A673 (cell line): ENCODE results near the gene B3GALT6. TPM values are rescaled to one million over a fixed set of nuclear protein-coding genes. Genes with fewer than 3 reads are reported as not detected.

Source experiments
- BruUV-seq: library from RNA; stranded (reverse); fragments of 400-500 nt; replicated peaks from 2 replicates; lab custom pipeline; 2021; lab: Mats Ljungman, UMichigan
- CTCF ChIA-PET: fragments of 300-600 bp; sonication (Branson Sonifier 250); formaldehyde crosslinking; loops from one replicate; lab custom pipeline; 2022; ENCODE audit warnings: antibody characterized with exemption; lab: Charles Lee
- POLR2A ChIA-PET: fragments of 300-600 bp; sonication (Branson Sonifier 250); formaldehyde crosslinking; loops from one replicate; lab custom pipeline; 2022; ENCODE audit warnings: antibody characterized with exemption; ENCODE audit not compliant: low non-redundant PET; lab: Charles Lee
- DNase-seq: peaks from one replicate; pipeline ENCODE4 v3.0.0-alpha.2; 2015; ENCODE audit warnings: low spot score
- H3K27ac ChIP-seq: fragments of 200-600 bp; sonication (generic); 2 replicates; pipeline ENCODE4 v1.5.1; 2016; ENCODE audit warnings: mixed run types, low read depth, mild to moderate bottlenecking, mixed read lengths, antibody characterized with exemption, low read length; ENCODE audit not compliant: poor library complexity, severe bottlenecking
- H3K27me3 ChIP-seq: fragments of 200-600 bp; sonication (generic); replicated peaks from 2 replicates; pipeline ENCODE4 v1.6.1; 2017; ENCODE audit warnings: mixed run types, low read depth, mild to moderate bottlenecking, mixed read lengths, antibody characterized with exemption, low read length; ENCODE audit not compliant: insufficient read depth, poor library complexity
- H3K36me3 ChIP-seq: fragments of 200-600 bp; sonication (generic); 2 replicates; pipeline ENCODE4 v1.6.1; 2016; ENCODE audit warnings: mixed run types, mild to moderate bottlenecking, mixed read lengths, antibody characterized with exemption, low read length; ENCODE audit not compliant: insufficient read depth, poor library complexity, severe bottlenecking
- H3K4me1 ChIP-seq: fragments of 200-600 bp; sonication (generic); 2 replicates; pipeline ENCODE4 v1.6.1; 2017; ENCODE audit warnings: mixed run types, mild to moderate bottlenecking, mixed read lengths, antibody characterized with exemption, low read length; ENCODE audit not compliant: insufficient read depth, poor library complexity, severe bottlenecking
- H3K4me3 ChIP-seq: fragments of 200-600 bp; sonication (generic); 2 replicates; pipeline ENCODE4 v1.5.1; 2016; ENCODE audit warnings: low read depth, mixed run types, mild to moderate bottlenecking, mixed read lengths, low read length; ENCODE audit not compliant: poor library complexity, severe bottlenecking
- H3K9me3 ChIP-seq: fragments of 200-600 bp; sonication (generic); 2 replicates; pipeline ENCODE4 v1.6.1; 2016; ENCODE audit warnings: mixed run types, low read depth, mild to moderate bottlenecking, mixed read lengths, antibody characterized with exemption, low read length; ENCODE audit not compliant: poor library complexity, severe bottlenecking
- CTCF ChIP-seq: fragments of 300-800, 200-600 bp; sonication (generic); conservative IDR thresholded peaks from 2 replicates; pipeline ENCODE4 v1.5.1; 2017; ENCODE audit warnings: low read depth, mild to moderate bottlenecking, antibody characterized with exemption, low read length, moderate library complexity, mixed read lengths
- EZH2 ChIP-seq: fragments of 200-600 bp; sonication (generic); IDR thresholded peaks from 2 replicates; pipeline ENCODE4 v1.6.1; 2017; ENCODE audit warnings: borderline replicate concordance, low read depth, mild to moderate bottlenecking, mixed read lengths, antibody characterized with exemption, low read length; ENCODE audit not compliant: poor library complexity, severe bottlenecking
- intact Hi-C: fragments of 100-400 bp; cut with micrococcal nuclease; formaldehyde crosslinking; loops from one replicate; pipeline ENCODE4 v1.10.0; 2022; ENCODE audit not compliant: unreplicated experiment
- total RNA-seq: library from RNA; stranded (reverse); gene quantifications from 2 replicates; pipeline ENCODE4 v1.2.3, GENCODE V29; 2021

Gene B3GALT6
- total RNA-seq, 1 experiment from 2014 or later = 41.8 TPM

GRCh38 chr1:1231400-1232207 lies 433 bp upstream of the B3GALT6 start, which contains the start of gene SDF4:
Gene SDF4, minus strand, starts transcription at chr1:1232001. Its CDS starts 3,229 bp downstream, at chr1:1228772.
- peak within 1 kb of the TSS; percentile 97 for H3K4me3 ChIP-seq
- peaks cover 34% of the 10 kb centered on the region for H3K36me3 ChIP-seq
- intact Hi-C loops = loop anchor here (5.0 kb wide), 1 partner anchor 109 kb away; no protein-coding TSS in a partner anchor
- peak; percentile 99 for DNase-seq
- TF ChIP-seq CTCF (no peak), EZH2 (no peak)
- H3K27me3 ChIP-seq = no peaks in the 10 kb centered on the region
- H3K9me3 ChIP-seq = no peaks in the 10 kb centered on the region
- no TSS peak for BruUV-seq
- ChIA-PET CTCF (interaction anchor here (1.3 kb wide), 1 partner anchor 109 kb away, joined by 7 read pairs; no protein-coding TSS in a partner anchor), POLR2A (interaction anchor here (1.0 kb wide), 1 partner anchor 24 kb away, joined by 4 read pairs; no protein-coding TSS in a partner anchor)
- peak within 1 kb of the TSS; percentile 97 for H3K27ac ChIP-seq
- peaks cover 24% of the 10 kb centered on the region for H3K4me1 ChIP-seq

- intact Hi-C loops = loop anchor here (5.0 kb wide), 1 partner anchor 111 kb away; no protein-coding TSS in a partner anchor
- CTCF ChIA-PET = no interaction called here
These were observed 944 bp downstream of the B3GALT6 start for GRCh38 chr1:1232796-1233566.

More at GRCh38 chr1:1232796-1233566, 944 bp downstream of the B3GALT6 start:
- Histone ChIP-seq H3K36me3 (peaks cover 25% of the 10 kb centered on the region), H3K9me3 (no peaks in the 10 kb centered on the region), H3K27ac (peak overlapping the region; percentile 41), H3K27me3 (no peaks in the 10 kb centered on the region), H3K4me1 (peaks cover 24% of the 10 kb centered on the region), H3K4me3 (peak overlapping the region; percentile 31)
- no peak for TF ChIP-seq EZH2
- no peak for TF ChIP-seq CTCF
- DNase-seq = no peak
- POLR2A ChIA-PET = no interaction called here
- no TSS peak for BruUV-seq
